ENCODE data around the gene DTD1.

DTD1 gene

GRCh38 chr20:18712882-18713281, 125.0 kb downstream of the DTD1 start:
- TF ChIP-seq CTCF (IDR thresholded peaks at IDR 0.05; ENCODE audit: low read depth, low read length) = no peak
- H3K4me3 ChIP-seq (ENCODE audit: low read depth, low read length) = no peak overlapping the region

- H3K4me3 ChIP-seq (ENCODE audit: low read depth, low read length) = no peak overlapping the region
- TF ChIP-seq CTCF (IDR thresholded peaks at IDR 0.05; ENCODE audit: low read depth, low read length) = no peak
Measured at GRCh38 chr20:18715564-18715963, 127.7 kb downstream of the DTD1 start.

- H3K4me3 ChIP-seq (ENCODE audit: low read depth, low read length) = no peak overlapping the region
- TF ChIP-seq CTCF (IDR thresholded peaks at IDR 0.05; ENCODE audit: low read depth, low read length) = no peak
Measured at GRCh38 chr20:18717062-18717461, 129.2 kb downstream of the DTD1 start.

- no peak for TF ChIP-seq CTCF (IDR thresholded peaks at IDR 0.05; ENCODE audit: low read depth, low read length)
- no peak overlapping the region for H3K4me3 ChIP-seq (ENCODE audit: low read depth, low read length)
Measured at GRCh38 chr20:18718129-18718528, 130.3 kb downstream of the DTD1 start.

- no peak for TF ChIP-seq CTCF (IDR thresholded peaks at IDR 0.05; ENCODE audit: low read depth, low read length)
- H3K4me3 ChIP-seq (ENCODE audit: low read depth, low read length) = no peak overlapping the region
Measured at GRCh38 chr20:18719426-18719825, 131.6 kb downstream of the DTD1 start.

- TF ChIP-seq CTCF (IDR thresholded peaks at IDR 0.05; ENCODE audit: low read depth, low read length) = no peak
- no peak overlapping the region for H3K4me3 ChIP-seq (ENCODE audit: low read depth, low read length)
Measured at GRCh38 chr20:18721551-18722115, 133.8 kb downstream of the DTD1 start.

- TF ChIP-seq CTCF (IDR thresholded peaks at IDR 0.05; ENCODE audit: low read depth, low read length) = no peak
- no peak overlapping the region for H3K4me3 ChIP-seq (ENCODE audit: low read depth, low read length)
Measured at GRCh38 chr20:18722371-18722770, 134.5 kb downstream of the DTD1 start.

All from WI38 (cell line).